HG03378 (cell line): ENCODE results near the gene TAPT1.
A peak's percentile ranks its signal among the peaks of the same experiment; 100 is the strongest.
"Not testable (repeated sequence)": the region's sequence is repeated elsewhere in the genome, so short reads cannot be mapped to it uniquely, and the experiment has no call there.

Experiments used
- ATAC-seq: cut with Tn5 transposase; IDR thresholded peaks from one replicate; pipeline ENCODE4 v1.9.1; 2021; ENCODE audit warnings: mild to moderate bottlenecking, moderate library complexity; ENCODE audit not compliant: unreplicated experiment

Gene TAPT1

DNA sequence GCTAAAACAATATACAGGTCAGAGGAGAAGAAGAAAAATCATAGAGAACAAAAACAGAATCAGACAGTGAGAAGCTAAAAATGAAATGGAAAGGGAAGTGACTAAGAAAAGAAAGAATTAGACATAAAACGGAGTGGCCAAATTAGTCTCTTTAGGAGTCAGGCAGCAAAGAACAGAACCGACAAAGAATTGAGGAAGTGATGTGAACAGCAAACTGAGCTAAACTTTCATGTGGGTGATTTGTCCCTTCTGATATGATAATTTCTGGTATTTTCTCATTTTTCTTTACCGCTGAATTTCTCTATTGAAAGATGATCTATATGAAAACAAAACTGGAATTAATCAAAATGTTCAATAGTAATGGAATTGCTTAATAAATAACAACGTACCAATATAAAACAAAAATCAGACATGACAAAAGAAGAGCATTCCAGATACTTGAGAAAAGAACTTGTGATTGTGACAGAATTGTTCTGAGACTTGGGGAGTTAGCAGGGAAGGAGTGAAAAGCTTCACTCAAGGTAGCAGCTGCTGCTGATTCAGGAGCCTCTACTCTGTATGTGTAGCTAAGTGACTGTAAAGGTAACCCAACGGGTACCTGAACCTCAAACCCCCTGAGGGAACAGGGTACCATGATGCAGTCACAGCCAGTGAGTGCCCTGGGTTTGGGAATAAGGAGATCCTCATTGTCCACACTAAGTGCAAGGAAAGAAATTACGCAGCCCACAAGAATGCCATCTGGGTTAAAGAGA, 8.8 kb downstream of the TAPT1 start:
- ATAC-seq = peak; percentile 84

DNA sequence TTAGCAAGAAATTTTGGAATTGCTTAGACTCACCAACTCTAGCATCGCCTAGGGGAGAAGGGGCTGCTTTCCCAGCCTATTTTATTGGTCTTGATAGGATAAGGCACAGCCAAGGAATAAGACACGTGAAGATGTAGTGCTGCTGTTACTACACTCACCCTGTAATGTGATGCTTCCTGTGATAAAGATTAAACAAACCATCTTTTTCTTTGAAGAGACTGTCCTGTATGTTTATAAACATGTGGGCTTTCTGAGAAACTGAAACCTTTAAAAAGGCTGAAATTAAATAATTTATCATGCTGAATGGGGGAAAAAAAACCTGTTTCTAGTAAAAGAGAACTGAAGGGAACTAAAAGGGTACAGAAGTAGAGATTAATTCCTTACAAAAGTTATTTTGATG, 13.2 kb downstream of the TAPT1 start:
- ATAC-seq = no peak

DNA sequence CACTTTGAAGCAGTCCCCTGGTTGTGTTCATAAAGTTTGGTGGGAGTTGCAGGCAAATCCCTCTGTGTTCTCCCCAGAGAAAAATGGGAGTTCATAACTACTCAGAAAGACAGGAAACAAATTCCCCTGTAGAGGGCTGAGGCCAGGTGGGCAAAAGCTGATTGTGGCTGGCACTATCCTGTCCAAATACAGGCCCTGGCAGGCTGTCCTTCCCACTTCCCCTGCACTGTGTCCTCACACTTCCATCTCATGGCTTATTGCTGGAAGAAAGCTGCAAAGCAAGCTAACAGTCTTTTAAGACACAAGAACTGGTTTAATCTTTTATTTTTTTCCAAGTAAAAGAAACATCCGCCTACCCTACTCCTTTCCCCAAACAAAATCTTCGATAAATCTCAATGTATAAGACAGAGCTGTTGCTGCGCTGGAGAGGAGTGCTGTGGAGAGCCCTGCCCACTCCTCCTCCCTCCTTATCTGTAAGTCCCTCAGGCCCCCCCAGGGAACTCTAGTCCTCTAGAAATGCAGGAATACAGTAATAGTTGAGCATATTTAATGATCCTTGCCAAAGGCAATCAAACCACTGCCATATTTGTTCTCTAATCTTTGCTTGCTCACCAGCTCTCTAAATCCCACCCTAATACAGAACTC, 14.0 kb downstream of the TAPT1 start:
- no peak for ATAC-seq

DNA sequence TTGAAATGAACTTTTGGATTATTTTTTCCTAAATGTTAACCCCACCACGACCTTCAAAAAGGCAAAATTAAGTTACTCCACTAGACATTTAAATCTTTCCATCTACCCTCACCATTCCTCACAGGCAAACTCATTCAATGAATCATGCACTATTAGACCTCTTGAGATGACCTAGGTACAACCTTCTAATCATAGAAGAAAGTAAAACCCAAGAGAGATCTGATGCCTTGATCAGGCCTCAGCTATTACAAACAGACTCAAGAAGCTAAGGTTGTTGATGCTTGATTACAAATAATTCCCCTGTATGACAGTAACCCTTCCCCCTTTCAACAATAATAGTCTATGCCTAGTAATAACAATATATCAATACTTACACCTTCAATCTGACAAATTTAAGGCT, 18.9 kb downstream of the TAPT1 start:
- no peak for ATAC-seq

DNA sequence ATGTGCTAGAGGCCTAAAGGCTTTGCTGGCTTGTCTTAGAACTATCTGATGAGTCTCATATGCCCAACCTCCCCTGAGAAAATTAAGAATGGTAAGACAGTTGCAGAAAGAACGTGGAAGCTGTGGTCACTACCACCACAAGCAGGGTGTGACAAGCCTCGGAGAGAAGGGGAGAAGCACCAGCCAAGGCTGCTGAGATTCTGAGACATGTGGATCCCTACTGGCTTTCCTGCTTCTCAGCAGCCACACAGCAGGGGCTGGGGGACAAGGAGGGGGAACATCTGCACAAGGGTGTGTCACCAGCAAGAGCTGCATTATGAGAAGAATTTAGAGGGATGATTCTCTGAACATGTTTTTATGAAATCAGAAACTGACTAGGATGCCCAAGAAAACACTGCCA, 19.4 kb downstream of the TAPT1 start:
- ATAC-seq = no peak

DNA sequence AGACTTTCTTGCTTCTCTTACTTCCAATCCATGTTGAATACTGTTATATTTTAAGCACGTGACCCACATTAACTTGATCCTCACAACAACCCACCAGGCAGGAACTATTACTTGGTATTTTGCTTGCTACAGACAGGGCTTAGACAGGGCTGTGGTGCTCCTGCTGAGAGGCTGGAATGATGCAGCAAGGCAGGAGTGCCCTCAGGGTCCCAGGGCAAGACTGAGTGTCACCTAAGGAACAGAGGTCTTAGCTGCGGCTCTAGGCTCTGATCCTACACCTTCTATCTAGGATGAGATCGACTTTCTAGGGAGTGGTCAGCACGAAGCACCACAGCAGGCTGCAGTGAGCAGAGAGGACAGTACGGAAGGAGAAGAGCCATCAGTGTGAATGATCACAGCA, 20.0 kb downstream of the TAPT1 start:
- ATAC-seq = no peak

DNA sequence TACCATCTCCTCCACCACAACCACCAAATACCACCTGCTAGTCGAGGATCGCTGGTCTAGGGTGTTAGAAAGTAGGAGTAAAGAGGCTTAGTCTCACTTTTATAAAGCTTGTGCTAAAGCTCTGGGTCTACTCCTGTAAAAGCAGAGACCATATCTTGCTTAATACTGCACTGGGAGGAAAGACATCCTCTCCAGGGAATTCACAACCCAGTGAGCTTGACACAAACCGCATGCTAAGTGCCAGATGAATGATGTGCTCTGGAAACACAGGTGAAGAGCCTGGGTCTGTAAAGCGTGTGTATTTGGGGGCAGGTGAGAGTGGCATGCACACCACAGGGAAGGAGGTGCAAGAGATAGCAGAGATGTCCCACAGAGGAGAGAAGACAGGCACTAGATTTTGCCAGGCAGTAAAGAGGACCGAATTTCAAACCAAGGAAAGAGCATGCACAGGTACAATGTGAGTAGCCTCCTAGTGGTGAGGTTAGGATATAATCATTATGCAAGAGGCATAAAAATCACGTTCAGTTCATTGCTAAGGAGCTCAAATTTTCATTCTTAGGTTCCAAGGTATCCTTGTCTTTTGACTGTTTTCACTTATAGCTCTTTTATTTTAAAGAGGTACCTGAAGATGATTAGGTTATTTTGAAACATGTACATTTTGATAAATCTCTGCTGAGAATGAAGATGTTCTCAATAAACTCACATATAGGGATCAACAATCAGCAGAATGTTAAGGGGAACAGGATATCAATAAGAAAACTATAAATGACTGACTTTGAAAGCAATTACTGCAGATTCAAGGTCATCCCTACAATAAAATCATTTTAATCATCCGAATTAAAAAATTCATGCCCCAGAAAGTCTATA, 20.7 kb downstream of the TAPT1 start:
- peak; percentile 81 for ATAC-seq

DNA sequence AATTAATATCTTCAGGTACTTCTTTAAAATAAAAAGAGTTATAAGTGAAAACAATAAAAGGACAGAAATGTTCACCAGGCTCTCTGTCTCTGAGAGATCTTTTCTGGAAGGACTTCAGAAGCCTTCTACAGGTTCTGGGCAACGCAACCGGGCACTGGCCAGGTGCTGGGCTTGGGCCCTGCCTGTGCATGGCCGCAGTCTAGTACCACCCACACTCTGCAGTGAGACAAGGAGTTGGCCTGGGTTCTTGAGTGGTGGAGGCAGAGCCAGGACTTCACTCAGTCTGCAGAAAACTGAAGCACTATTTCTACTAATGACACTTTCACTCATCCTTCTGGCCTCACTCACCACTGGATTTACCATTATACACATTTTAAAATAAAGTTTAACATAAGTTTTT, 21.8 kb downstream of the TAPT1 start:
- ATAC-seq = no peak

DNA sequence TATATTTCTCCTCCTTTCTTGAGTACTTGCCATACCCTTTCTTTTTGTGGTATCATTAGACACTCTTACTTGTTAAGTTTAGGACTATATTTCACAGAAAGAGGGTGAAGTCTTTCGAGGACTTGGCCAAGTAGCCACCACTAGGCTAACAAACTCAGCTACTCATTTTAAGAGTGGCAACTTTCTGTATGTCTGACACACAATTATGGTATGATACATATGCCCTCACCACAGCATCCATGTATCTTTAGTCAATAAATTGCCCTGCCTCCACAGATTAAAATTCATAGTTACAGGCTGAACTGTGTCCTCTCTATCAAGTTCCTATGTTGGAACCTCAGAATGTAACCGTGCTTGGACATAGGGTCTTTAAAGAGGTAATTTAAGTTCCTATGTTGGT, 23.2 kb downstream of the TAPT1 start:
- no peak for ATAC-seq

DNA sequence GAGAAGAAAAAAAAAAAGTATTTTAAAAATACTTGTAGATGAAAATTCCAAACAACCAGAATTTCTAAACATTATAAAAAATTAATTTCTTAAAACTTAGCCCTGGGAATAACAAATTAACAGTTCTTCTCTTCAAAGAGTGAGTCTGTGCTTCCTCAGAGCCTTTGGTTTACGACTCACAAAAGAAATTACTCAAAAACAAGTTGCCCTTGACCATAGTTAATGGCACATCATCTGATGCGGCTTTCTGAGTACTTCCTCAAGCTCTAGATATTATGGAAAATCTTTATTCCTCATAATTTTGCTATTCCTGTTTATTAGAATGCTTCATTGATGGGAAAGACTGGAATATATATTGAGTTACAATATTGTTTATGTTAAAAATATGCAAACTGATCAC, 23.7 kb downstream of the TAPT1 start:
- no peak for ATAC-seq

DNA sequence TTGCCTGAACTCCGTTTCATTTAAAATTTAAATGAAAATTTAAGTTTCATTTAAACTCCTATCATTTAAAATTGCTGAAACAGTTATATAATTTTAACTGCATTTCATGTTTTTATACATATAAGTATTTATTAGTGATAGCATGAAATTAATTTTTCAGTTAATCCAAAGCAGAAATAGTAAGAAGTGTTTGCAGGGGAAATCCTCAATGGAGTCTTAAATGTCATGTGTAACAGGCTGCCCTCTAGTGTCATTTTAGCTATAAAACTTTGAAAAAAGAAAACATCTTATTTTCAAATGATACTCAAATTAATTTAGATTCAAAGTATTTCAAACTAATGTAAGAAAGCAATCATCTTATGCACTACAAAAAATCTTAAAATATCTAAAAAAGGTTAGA, 27.2 kb downstream of the TAPT1 start:
- no peak for ATAC-seq

DNA sequence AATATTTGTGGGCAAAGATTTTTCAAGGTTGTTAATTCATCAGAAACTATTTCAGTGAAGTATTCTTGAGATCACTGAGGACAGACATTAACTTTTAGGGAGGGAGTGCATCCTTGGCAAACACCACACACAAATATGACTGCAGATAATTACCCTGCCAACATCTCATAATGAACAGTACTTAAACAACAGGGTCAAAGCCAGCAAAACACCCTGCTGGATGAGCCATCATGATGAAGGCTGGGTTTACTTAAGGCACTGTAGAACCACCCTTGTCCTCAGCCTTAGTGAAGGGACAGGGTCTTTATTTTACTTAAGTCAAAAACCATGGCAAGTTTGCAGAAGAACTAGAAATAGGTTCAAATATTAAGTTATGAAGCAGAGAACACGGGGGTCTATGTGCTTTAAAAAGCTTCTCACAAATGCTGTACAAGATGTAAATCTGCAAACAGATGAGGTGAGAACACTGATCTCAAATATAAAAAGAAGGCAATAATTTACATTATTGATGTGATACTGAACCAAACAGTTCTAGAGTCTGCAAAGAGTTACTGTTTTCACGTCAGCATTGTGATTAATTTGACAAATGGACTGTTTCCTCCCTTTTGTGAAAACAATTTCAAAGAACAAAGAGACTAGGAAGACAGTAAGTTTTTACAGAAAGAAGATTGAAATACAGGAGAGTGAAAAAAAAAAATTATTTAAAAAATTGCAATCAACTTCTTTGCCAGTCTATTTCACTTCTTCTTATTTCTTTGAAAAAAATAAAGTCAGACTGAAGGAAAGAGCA, 28.2 kb downstream of the TAPT1 start:
- no peak for ATAC-seq

DNA sequence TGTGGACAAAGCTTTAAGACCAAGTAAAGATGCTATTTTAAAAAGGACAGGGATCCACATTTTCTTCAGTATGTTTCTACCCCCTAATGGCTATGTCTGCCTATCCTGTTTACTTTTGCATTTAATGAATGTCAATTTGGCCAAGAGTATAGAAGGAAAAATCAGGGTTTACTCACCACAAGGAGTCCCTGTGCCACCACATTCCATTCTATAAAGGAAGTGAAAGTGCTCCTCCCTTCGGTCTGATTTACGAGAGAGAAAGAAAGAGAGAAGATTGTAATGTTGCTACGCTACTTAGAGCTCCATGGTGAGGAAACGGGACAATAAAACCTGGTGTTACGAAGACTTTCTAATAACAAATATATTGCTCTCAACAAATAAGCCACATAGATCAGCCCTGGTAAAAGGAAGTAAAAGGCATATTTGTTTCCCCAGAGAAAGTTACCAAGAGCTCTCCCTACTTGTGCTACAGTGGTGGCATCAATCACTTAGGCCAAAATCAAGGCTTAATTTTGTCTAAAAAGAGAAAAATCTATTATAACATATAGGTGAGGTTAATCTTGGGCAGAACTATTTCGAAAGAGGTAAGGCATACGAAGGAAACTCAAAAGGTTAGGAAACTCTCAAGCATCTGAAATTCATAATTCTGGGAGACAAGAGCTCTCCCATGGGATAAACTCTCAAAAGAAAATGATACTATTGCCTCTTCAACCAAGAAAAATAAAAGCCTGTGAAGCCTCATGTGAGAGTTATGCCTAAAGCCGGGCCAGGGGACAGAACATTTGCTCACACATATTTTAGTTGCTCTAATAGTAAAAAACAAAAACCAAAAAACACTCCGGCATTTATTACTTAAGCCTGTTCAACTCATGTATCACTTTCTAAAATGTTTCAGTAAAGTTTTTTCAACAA, 29.5 kb downstream of the TAPT1 start:
- ATAC-seq = peak; percentile 86

DNA sequence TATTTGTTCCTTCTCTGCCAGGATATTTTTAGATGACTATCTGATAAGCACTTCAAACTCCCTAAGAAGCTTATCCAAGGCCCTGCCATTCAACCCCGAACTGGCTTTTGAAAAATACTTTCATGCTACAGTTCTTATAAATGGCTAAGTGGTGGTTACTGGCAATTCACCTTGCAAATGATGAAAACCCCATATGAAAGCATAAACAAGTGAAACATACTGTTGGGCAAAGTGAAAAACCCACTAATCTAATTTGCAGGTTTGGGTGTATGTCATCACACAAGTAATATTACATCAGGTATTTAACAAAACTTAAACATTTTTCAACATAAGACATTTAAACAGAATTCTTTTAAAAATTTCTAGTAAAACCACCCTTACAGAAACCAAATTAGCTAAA, 31.1 kb downstream of the TAPT1 start:
- ATAC-seq = no peak

DNA sequence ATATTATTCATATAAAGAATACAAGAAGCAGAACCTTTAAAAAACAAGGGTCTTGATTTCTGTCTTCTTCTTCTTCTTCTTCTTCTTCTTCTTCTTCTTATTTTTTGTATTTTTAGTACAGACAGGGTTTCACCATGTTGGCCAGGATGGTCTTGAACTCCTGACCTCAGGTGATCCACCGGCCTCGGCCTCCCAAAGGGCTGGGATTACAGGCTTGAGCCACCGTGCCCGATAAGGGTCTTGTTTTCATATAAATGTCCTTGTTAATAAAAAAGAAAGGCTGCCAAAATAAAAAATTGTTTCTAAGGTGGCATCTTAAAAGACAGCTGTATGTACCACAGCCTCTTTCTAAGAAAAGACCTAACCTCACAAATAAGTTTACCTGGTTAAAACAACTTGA, 31.5 kb downstream of the TAPT1 start:
- not testable (repeated sequence) for ATAC-seq

DNA sequence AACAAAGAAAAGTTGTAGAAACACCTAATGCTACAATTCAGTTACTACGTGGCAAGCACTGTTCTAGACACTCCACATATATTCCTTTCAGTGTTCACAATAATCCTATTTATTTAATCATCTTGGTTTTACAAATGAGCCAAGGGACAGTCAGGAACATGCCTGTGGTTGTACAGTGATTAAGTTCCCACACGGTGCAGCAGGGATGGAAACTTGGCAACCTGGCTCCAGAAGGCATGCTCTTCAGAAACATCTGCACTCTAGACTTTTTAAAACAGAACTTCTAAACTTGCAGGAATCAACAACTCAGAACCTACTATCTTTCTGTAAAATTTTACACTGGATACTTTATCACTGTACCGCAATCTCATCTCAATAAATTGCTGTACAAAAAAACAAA, 32.1 kb downstream of the TAPT1 start:
- no peak for ATAC-seq

DNA sequence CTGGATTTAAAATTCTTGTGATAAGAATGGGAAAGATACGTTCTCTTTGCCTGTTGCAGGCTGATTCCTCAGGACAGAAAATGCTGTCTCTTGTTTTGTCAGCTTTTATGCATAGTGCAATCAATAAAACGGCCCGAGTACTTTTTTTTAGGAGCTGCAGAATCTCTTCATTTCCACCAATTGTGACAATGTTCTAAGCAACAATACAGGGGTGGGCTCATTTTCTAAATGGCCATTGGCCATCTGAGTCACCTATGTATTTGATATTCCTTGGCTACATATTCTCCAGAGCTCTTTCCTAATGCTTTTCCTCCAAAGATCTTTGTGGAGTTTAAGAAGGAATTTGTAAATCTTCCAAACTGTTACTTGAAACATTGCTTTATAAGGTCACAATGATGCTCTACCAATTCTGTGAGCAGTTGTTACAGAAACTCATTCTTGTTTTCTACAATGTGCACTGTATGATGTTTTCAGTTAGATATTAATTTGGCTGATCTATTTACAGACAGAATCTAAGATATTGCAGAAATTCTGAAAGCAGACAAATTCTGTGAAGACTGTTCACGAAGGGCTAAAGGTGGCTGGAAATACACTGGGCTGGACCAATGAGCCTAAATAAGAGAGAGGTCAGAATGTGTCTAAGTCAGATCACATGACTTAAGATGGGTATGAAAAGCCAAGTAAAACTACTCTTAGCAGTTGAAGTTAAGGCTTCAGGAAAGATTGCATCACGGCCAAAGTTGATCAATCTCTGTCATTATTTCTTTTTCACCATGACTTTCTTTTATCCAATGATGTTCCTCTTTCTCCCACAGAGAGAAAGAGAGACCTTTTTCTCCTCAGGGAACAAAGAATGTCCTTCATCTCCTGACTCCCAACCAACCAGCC, 33.4 kb downstream of the TAPT1 start:
- ATAC-seq = no peak

DNA sequence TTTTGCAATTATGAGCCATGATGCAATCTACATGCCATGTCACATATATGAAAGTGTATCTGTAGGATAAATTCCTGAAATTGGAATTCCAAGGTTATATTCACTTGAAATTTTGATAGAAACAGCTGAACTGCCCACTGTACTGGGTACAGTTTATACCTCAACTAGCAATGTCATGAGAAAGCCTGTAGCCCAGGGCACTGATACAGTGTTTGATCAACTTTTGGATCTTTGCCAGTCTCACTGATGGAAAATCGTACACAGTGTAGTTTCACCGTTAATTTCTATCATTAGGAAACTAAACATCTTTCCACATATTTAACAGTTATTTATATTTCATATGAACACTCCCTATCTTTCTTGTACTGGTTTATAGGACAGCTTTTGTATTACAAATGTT, 34.2 kb downstream of the TAPT1 start:
- ATAC-seq = no peak

DNA sequence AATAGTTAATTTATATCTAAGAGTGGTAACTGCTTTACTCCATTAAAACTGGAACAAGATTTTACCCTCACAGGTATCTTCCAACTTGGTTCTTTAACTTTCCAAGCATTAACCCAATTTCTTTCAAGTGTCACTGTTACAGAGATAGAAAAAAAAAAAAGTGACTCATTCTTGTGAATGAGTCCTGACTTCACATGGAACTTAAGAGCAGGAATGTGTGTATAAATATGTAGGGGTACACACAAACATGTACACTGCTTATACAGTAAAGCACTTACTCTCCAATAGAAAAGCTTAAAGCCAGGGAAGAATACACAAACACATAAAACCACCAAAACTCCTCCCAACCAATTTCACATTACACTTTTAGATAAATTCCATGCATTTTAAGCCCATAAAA, 38.8 kb downstream of the TAPT1 start:
- no peak for ATAC-seq
